GM18505 (cell line): ENCODE data around the gene ITPR1.

ENCODE experiments used
- ATAC-seq: cut with Tn5 transposase; IDR thresholded peaks from one replicate; pipeline ENCODE4 v1.9.1; 2021; ENCODE audit not compliant: unreplicated experiment
- POLR2A ChIP-seq: IDR thresholded peaks from 4 replicates; pipeline ENCODE4 v1.6.1; 2011; ENCODE audit warnings: borderline replicate concordance; ENCODE audit not compliant: insufficient read depth, insufficient read length; ENCODE audit errors: extremely low read depth

The ITPR1 gene

DNA sequence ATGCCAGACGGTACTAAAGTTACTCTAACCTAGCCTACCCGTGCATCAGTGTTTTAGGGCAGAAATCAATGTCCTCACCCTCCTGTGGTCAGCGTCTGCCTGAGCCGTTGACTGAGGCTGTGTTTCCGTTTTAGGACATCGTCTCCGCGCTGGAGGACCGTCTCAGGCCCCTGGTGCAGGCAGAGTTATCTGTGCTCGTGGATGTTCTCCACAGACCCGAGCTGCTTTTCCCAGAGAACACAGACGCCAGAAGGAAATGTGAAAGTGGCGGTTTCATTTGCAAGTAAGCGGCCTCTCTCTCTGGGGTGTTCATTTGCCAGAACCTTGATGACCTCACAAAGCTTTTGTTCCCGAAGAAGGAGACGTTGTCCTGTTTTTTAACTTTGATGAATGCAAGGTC is 217.0 kb downstream of the ITPR1 start:
- no peak for TF ChIP-seq POLR2A
- no peak for ATAC-seq

DNA sequence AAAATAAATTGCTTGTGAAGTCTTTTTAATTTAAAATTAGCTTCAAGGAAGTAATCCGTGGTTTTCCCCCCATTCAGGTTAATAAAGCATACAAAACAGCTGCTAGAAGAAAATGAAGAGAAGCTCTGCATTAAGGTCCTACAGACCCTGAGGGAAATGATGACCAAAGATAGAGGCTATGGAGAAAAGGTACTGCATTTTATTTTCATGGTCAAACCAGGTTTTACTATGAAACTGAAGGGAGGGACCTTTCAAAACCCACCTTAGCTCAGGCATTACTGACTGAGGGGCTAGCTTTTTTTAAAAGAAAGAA is 218.5 kb downstream of the ITPR1 start:
- ATAC-seq: no peak

DNA sequence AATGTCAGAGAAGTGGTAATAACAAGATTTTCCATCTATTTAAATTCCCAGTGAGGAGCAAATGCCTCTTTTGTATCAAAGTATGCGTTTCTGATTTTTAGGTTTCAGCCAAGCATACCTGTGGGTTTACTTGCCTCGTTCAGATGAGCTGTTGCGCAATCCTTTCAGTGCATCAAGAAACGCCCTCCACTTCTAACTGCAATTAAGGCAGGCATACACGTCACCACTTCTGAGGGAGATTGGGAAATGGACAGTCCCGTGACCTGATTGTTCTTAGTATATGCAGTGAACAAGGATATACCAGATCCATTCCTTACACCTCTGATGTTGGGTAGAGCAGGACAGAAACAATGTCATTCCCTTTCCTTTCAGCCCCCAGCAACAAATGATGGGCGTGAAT is 219.0 kb downstream of the ITPR1 start:
- TF ChIP-seq POLR2A: no peak
- ATAC-seq: no peak

More for the DNA sequence above, 218.5 kb downstream of the ITPR1 start:
- no peak for TF ChIP-seq POLR2A

DNA sequence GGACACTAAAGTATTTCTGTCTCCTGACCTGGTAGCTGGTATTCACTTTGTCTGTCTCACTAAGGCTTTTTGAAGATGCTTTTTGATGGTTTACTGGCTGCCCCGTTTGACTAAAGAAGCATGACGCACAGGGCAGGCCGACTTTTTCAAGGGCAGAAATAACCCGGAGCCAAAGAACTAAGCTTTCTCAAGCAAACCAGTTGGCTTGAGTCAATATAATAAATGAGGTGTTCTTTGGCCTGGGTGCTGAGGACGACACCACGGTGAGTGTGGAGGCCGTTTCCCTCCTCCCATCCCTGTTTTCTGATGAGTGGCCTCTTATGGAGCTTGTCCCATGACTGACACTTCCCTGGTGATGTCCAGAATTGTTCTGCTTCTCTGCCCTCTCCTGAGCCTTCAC is 220.9 kb downstream of the ITPR1 start:
- no peak for TF ChIP-seq POLR2A
- no peak for ATAC-seq

DNA sequence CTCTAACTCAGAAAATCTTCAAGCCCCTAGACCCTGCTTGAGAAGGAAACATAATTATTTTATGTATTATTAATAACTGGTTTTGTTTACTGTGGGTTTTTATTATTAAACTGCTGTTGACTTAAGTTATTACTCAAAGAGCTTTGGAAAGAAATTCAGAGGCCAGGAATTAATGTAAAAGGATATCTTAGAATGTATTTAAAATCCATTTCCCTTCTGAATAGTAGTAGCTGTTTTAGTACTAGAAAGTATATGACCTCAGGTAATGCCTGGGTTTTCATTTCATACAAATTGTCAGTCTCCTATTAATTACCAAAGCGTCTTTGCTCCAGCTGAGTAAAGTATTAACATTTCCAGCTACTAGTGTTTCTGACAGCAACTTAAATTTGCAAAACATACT is 223.1 kb downstream of the ITPR1 start:
- ATAC-seq: no peak
- no peak for TF ChIP-seq POLR2A

DNA sequence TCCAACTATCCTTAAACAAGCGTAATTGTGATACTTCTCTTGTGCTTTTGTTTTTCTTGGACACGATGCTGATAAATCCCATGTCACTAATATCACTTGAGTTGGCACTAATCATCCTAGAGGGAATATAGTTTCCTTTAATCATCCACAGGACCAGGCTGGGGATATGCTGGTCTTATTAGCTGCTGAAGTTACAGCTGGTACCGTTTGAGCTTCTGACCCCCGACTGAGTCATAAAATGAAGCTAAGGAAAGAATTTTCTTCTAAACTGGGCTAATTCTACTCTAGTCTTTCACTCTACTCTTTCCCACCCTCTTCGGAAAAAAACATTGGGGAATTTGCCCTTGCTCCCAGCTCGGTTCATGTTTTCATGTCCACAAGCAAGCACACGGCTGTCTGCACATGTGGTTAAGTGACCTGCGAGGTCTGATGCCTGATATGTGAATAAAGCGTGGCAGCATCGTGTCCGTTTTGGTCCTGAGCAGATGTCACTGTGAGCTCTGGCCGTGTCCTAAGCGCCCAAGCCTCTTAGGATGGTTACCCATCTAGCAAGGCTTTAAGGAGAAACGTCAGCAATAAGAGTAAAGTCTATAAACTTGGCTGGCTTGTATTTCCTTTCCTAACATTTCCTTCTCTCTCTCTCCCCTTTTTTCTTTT is 223.7 kb downstream of the ITPR1 start:
- TF ChIP-seq POLR2A: no peak
- no peak for ATAC-seq

DNA sequence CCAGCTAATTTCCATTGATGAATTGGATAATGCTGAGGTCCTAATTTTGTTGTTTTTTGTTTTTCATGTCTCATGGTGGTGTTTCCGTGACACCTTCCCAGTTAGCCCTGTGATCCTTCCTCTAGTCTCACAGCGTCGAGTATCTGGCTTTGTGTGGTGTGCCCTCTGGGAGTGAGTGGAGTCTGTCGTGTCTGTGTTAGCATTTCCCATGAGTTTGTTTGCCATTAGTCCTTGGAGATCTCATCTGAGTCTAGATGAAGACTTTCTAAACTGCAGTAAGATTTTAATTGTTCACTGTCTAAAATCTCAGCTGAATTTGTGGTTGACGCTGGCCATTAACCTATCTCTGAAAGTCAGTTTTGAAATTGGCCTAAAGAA is 224.2 kb downstream of the ITPR1 start:
- TF ChIP-seq POLR2A: no peak
- ATAC-seq: no peak

DNA sequence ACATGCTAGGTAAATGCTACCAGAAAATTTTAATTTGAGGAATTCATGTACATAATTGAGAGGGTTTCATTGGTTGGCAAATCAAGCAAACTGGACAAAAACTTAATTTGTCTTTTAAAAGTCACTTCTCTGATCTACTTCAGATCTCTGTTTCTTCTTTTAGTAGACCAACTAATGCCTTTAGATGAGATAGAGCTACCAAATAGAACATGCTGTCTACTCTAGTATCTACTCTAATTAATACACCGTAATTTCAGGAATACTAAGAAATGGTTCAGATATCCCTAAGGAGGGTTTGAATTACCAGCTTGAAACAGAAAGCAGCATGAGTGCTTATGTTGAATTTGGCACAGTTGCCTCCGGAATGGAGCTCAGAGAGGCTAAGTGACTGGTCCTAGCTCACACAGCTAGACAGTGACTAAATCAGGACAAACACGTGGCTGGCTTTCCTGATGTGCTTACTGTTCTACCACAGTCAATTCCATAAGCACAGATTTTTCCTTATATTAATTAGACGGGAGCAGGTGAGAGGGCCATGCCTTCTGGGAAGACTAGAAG is 225.1 kb downstream of the ITPR1 start:
- ATAC-seq: no peak
- TF ChIP-seq POLR2A: no peak

DNA sequence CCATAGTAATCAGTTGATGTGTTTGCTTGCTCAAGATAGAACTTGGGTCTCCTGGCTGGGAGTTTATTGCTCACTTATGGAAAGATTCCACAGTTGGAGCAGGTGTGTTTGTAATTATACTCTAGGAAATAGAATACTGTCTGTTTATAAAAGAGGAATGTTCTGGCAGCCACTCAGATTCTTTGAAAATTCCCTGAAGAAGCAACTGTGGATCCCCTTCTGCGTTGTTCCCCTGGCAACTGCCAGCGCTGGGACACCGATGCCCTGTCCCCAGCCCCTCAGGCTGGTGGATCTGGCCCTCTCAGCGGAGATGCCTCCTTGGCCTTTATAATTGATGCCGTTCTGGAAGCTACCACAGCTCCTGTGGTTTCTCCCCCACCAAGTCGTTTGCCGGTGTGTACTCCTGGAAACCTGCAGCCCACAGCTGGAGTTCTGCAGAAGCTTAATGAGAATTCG is 225.9 kb downstream of the ITPR1 start:
- TF ChIP-seq POLR2A: no peak
- ATAC-seq: no peak

DNA sequence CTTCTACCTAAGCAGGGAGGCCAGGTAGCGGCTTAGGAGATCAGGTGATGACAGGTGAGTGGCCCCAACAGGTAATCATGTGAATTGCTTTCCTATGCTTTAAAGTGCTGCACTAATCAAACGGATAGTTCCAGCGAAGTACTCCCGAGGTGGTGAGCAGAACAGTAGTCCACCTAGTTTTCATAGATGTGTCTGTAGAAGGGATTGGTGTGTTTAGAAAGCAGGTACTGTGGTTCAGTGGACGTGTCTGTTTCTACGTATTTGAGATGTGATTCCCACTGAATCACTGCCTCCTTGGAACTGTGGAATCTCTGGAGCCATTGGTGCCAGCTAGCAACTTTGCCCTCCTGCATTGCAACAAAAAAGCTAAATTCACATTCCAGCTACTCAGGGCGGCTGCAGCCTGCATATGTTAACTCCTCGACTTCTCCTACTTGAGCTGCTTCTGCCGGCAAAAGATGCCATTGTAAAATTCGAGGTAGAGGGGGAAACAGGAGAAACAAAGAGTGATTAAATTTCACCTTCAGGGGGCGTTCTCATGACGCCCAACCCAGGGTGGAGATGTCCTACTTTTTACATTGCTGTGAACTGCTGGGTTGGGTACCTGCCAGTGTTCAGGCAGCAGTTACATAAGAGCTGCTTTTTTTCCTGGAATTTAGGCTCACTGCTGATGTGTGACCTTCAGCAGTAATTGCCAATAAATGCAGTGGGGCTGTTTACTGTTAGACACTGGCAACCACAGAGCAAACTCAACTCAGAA is 227.3 kb downstream of the ITPR1 start:
- no peak for ATAC-seq
- TF ChIP-seq POLR2A: no peak

DNA sequence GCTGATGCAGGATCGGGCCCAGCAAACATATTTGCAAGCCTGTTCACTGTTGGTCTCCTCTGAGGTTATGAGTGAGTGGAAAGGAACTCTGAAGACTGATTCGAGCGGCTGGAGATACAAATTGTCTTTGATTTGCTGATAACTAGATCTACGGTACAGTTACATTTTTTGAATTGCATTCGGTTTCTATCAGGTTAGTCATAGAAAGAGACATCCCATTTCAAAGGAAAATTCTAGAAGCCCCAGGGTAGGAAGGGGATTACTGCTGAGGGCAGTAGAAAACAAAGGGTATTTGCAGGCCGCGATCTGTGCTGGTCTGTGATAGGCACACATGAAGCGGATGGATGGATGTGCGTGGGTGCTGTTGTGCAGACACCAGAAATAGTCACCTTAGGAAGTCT is 228.4 kb downstream of the ITPR1 start:
- no peak for TF ChIP-seq POLR2A
- ATAC-seq: no peak

DNA sequence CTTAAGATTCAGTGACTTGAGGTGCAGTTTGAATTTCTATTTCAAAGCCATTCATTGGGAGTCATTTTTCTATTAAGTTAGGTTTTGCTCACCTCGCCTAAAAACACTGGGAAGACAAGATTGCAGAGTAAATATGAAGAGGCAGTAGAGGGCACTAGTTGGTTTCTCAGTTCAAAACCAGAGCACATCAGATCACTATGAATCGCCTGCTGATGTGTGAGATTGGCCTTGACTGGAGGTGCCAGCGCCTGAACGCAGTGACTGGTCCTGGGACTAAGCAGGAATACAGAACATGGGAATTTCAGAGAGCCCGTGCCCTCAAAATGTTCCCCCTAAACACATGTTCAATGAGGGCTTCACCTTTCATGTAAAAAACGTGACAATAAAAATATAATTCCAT is 229.0 kb downstream of the ITPR1 start:
- ATAC-seq: no peak
- TF ChIP-seq POLR2A: no peak

DNA sequence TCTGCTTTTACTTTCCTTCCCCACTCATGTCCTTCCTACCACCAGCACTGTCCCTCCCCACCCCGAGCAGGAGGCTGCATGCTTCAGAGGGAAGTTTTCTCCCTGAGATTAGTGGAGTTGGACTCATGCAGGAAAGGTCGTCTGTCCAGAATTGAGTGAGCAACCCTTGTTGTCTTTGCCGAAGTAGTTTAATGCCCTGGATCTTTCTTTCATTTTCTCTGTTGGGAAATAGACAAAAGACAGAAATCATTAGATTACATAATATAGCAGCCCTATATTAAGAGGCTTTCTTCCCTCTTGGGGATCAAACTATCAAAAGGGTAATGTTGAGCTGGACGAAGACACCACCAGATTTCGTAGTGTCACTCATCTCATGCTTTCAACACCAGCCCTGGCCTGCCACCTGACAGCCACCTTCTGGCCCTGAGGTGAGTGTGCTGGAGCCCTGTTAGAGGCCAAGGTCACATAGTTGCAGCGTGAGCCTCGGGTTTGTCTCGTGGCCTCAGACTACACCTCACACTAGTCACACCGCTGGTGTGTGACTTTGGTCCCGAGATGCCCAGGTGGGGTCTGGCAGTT is 231.0 kb downstream of the ITPR1 start:
- no peak for ATAC-seq

DNA sequence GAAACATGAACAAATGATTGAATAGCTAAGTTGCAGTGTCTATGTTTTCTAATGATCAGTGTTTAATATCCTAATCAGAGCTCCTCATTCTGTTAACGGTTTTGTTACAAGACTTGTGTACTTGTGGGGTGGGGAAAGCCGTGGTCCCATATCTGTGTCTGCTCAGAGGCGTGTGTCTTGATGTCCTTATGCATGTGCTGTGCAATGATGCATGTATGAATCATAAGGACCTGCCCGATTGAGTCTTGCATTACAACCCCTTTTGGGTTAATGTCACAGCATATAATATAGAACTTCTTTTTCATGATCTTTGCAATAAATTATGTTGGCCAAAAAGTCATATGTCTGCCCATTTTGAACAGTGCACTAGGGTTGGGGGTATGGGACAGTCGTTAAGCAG is 233.4 kb downstream of the ITPR1 start:
- TF ChIP-seq POLR2A: no peak
- no peak for ATAC-seq

More for the DNA sequence above, 231.0 kb downstream of the ITPR1 start:
- TF ChIP-seq POLR2A: no peak
